GM19324 (cell line): Measurements from ENCODE around the gene STRN3.
"Not testable (repeated sequence)": the region's sequence is repeated elsewhere in the genome, so short reads cannot be mapped to it uniquely, and the experiment has no call there.

ENCODE experiments used
- ATAC-seq: cut with Tn5 transposase; IDR thresholded peaks from one replicate; pipeline ENCODE4 v1.9.1; 2021; ENCODE audit warnings: mild to moderate bottlenecking, moderate library complexity; ENCODE audit not compliant: unreplicated experiment, low FRiP score

The STRN3 gene

GRCh38 chr14:30925254-30925653 is 100.9 kb downstream of the STRN3 start:
- no peak for ATAC-seq

GRCh38 chr14:30921788-30922187 is 104.4 kb downstream of the STRN3 start:
- no peak for ATAC-seq

- ATAC-seq = no peak
These were observed 104.9 kb downstream of the STRN3 start for GRCh38 chr14:30921305-30921704.

- no peak for ATAC-seq
These were observed 110.6 kb downstream of the STRN3 start for GRCh38 chr14:30915596-30915995.

GRCh38 chr14:30914812-30915211 is 111.4 kb downstream of the STRN3 start:
- no peak for ATAC-seq

GRCh38 chr14:30908826-30909225 is 117.4 kb downstream of the STRN3 start:
- ATAC-seq = no peak

- ATAC-seq = no peak
These were observed 118.5 kb downstream of the STRN3 start for GRCh38 chr14:30907659-30908057.

GRCh38 chr14:30906752-30907658 is 119.2 kb downstream of the STRN3 start:
- ATAC-seq = no peak

- no peak for ATAC-seq
These were observed 122.7 kb downstream of the STRN3 start for GRCh38 chr14:30903285-30904124.

- not testable (repeated sequence) for ATAC-seq
These were observed 129.1 kb downstream of the STRN3 start for GRCh38 chr14:30897121-30897520.

GRCh38 chr14:30896435-30896834 is 129.7 kb downstream of the STRN3 start:
- no peak for ATAC-seq

GRCh38 chr14:30894923-30895515 is 131.2 kb downstream of the STRN3 start:
- no peak for ATAC-seq

GRCh38 chr14:30893819-30894218 is 132.4 kb downstream of the STRN3 start:
- no peak for ATAC-seq

- ATAC-seq = no peak
These were observed 137.0 kb downstream of the STRN3 start for GRCh38 chr14:30889244-30889594.

- ATAC-seq = no peak
These were observed 137.5 kb downstream of the STRN3 start for GRCh38 chr14:30888480-30889243.

- no peak for ATAC-seq
These were observed 140.1 kb downstream of the STRN3 start for GRCh38 chr14:30885840-30886740.

- no peak for ATAC-seq
These were observed 141.3 kb downstream of the STRN3 start for GRCh38 chr14:30884901-30885300.

GRCh38 chr14:30883508-30884294 is 142.5 kb downstream of the STRN3 start:
- ATAC-seq = no peak

- ATAC-seq = no peak
These were observed 143.7 kb downstream of the STRN3 start for GRCh38 chr14:30882431-30882830.
